ENCODE results near the gene TMEM243.

- TF ChIP-seq ZFP36 (IDR thresholded peaks at IDR 0.05; ENCODE audit: borderline replicate concordance, low read depth, low read length, partially characterized antibody) (no peak), CBFB (CRISPR knock-in tag; IDR thresholded peaks at IDR 0.05) (no peak), NFE2L2 (IDR thresholded peaks at IDR 0.05; ENCODE audit: low read length) (no peak), DMAP1 (CRISPR knock-in tag; IDR thresholded peaks at IDR 0.05) (no peak)
Observed at GRCh38 chr7:87218796-87219544, 562 bp downstream of the TMEM243 start.
